MM.1S (cell line): ENCODE data around the gene INO80D.

ENCODE experiments used
- DNase-seq: peaks from one replicate; pipeline ENCODE4 v3.0.0-alpha.2; 2015
- H2AFZ ChIP-seq: fragments of 300-600 bp; sonication (generic); 2 replicates; pipeline ENCODE4 v1.6.0; 2016; ENCODE audit warnings: antibody characterized with exemption, low read length
- H3F3A ChIP-seq: fragments of 300-600 bp; sonication (generic); 2 replicates; pipeline ENCODE4 v1.6.1; 2016; ENCODE audit warnings: mild to moderate bottlenecking, antibody characterized with exemption, low read length, moderate library complexity, mixed read lengths; ENCODE audit not compliant: insufficient read depth
- H3K27ac ChIP-seq: fragments of 300-600 bp; sonication (generic); 2 replicates; pipeline ENCODE4 v1.5.1; 2016; ENCODE audit warnings: mild to moderate bottlenecking, low read length
- H3K27me3 ChIP-seq: fragments of 300-600 bp; sonication (generic); replicated peaks from 2 replicates; pipeline ENCODE4 v1.6.0; 2016; ENCODE audit warnings: low read length; ENCODE audit not compliant: insufficient read depth
- H3K36me3 ChIP-seq: fragments of 300-600 bp; sonication (generic); replicated peaks from 2 replicates; pipeline ENCODE4 v1.6.1; 2016; ENCODE audit warnings: mild to moderate bottlenecking, low read length, mixed read lengths; ENCODE audit not compliant: insufficient read depth
- H3K4me1 ChIP-seq: fragments of 300-600 bp; sonication (generic); 2 replicates; pipeline ENCODE4 v1.6.1; 2016; ENCODE audit warnings: low read length, mixed read lengths
- H3K4me2 ChIP-seq: fragments of 300-600 bp; sonication (generic); 2 replicates; pipeline ENCODE4 v1.6.0; 2016; ENCODE audit warnings: low read depth, low read length
- H3K4me3 ChIP-seq: fragments of 300-600 bp; sonication (generic); 2 replicates; pipeline ENCODE4 v1.5.1; 2016; ENCODE audit warnings: low read length, mixed read lengths
- H3K79me2 ChIP-seq: fragments of 300-600 bp; sonication (generic); 2 replicates; pipeline ENCODE4 v1.6.1; 2016; ENCODE audit warnings: mixed run types, low read length, mixed read lengths
- H3K9ac ChIP-seq: fragments of 300-600 bp; sonication (generic); 2 replicates; pipeline ENCODE4 v1.6.1; 2016; ENCODE audit warnings: low read length, mixed read lengths
- H3K9me2 ChIP-seq: fragments of 300-600 bp; sonication (generic); replicated peaks from 2 replicates; pipeline ENCODE4 v1.6.1; 2016; ENCODE audit warnings: mild to moderate bottlenecking, low read length, mixed read lengths; ENCODE audit not compliant: insufficient read depth
- H3K9me3 ChIP-seq: fragments of 300-600 bp; sonication (generic); replicated peaks from 2 replicates; pipeline ENCODE4 v1.6.1; 2016; ENCODE audit warnings: mild to moderate bottlenecking, low read length, mixed read lengths; ENCODE audit not compliant: insufficient read depth
- H4K20me1 ChIP-seq: fragments of 300-600 bp; sonication (generic); 2 replicates; pipeline ENCODE4 v1.6.1; 2016; ENCODE audit warnings: mild to moderate bottlenecking, low read length, moderate library complexity, mixed read lengths; ENCODE audit not compliant: insufficient read depth
- CTCF ChIP-seq: fragments of 300-600 bp; sonication (generic); IDR thresholded peaks from 2 replicates; pipeline ENCODE4 v1.5.1; 2016; ENCODE audit warnings: antibody characterized with exemption, low read length, mixed read lengths
- EZH2 ChIP-seq: fragments of 300-600 bp; sonication (generic); optimal IDR thresholded peaks from 2 replicates; pipeline ENCODE3; 2017; ENCODE audit warnings: low read depth, mild to moderate bottlenecking, antibody characterized with exemption, low read length, mixed read lengths
- EZH2phosphoT487 ChIP-seq: fragments of 300-600 bp; sonication (generic); IDR thresholded peaks from 2 replicates; pipeline ENCODE4 v1.6.1; 2018; ENCODE audit warnings: antibody characterized with exemption, low read length

INO80D gene

GRCh38 chr2:206054952-206055351 is 31.0 kb downstream of the INO80D start:
- Histone ChIP-seq H3K4me1 (no peaks in the 10 kb centered on the region), H3K27ac (no peak overlapping the region), H3K9ac (no peak overlapping the region), H3K9me2 (no peaks in the 10 kb centered on the region), H3F3A (no peaks in the 10 kb centered on the region), H2AFZ (no peak overlapping the region), H3K79me2 (peaks cover 50% of the 10 kb centered on the region), H3K9me3 (no peaks in the 10 kb centered on the region), H3K4me3 (no peak overlapping the region), H3K36me3 (peaks cover 3% of the 10 kb centered on the region; the same call in 1 of the 2 replicates), H3K27me3 (no peaks in the 10 kb centered on the region), H3K4me2 (no peak overlapping the region), H4K20me1 (no peaks in the 10 kb centered on the region)
- TF ChIP-seq EZH2 (no peak), CTCF (no peak), EZH2phosphoT487 (no peak)
- DNase-seq, result no peak

- no peak for DNase-seq
- Histone ChIP-seq H4K20me1 (no peaks in the 10 kb centered on the region), H3K27me3 (no peaks in the 10 kb centered on the region), H3K9ac (no peak overlapping the region), H2AFZ (no peak overlapping the region), H3F3A (no peaks in the 10 kb centered on the region), H3K9me3 (no peaks in the 10 kb centered on the region), H3K79me2 (peaks cover 56% of the 10 kb centered on the region), H3K9me2 (no peaks in the 10 kb centered on the region), H3K36me3 (no peaks in the 10 kb centered on the region; the same call in 1 of the 2 replicates), H3K4me3 (no peak overlapping the region), H3K27ac (no peak overlapping the region), H3K4me1 (no peaks in the 10 kb centered on the region), H3K4me2 (no peak overlapping the region)
- TF ChIP-seq CTCF (no peak), EZH2 (no peak), EZH2phosphoT487 (no peak)
These were observed 34.1 kb downstream of the INO80D start for GRCh38 chr2:206051912-206052311.

- H3K9ac ChIP-seq, result no peak overlapping the region
- H3K36me3 ChIP-seq, result peaks cover 4% of the 10 kb centered on the region; the same call in 1 of the 2 replicates
- no peaks in the 10 kb centered on the region for H3K27me3 ChIP-seq
- no peak for DNase-seq
- no peaks in the 10 kb centered on the region for H3K9me2 ChIP-seq
- H3K4me2 ChIP-seq, result no peak overlapping the region
- H3K27ac ChIP-seq, result no peak overlapping the region
- H4K20me1 ChIP-seq, result no peaks in the 10 kb centered on the region
- H3K4me3 ChIP-seq, result no peak overlapping the region
- H3K79me2 ChIP-seq, result peaks cover 34% of the 10 kb centered on the region
- no peak overlapping the region for H2AFZ ChIP-seq
- TF ChIP-seq EZH2 (no peak), EZH2phosphoT487 (no peak), CTCF (no peak)
- no peaks in the 10 kb centered on the region for H3K9me3 ChIP-seq
- no peaks in the 10 kb centered on the region for H3K4me1 ChIP-seq
- H3F3A ChIP-seq, result no peaks in the 10 kb centered on the region
These were observed 36.6 kb downstream of the INO80D start for GRCh38 chr2:206049392-206049791.
